GM23338 (cell line): ENCODE data around the gene AZU1. TPM values are rescaled to one million over a fixed set of nuclear protein-coding genes. Genes with fewer than 3 reads are reported as not detected.

Source experiments
- ATAC-seq: fragments of 200-7000 bp; cut with Tn5 transposase; 3 replicates; pipeline ENCODE4 v1.9.1; 2020
- DNase-seq: peaks from one replicate; pipeline ENCODE4 v3.0.0-alpha.2; 2015; ENCODE audit warnings: low spot score
- H2AFZ ChIP-seq: fragments of 200-600 bp; sonication (generic); 2 replicates; pipeline ENCODE4 v1.8.0; 2016; ENCODE audit warnings: antibody characterized with exemption, mild to moderate bottlenecking, moderate library complexity
- H3F3A ChIP-seq: fragments of 200-600 bp; sonication (generic); replicated peaks from 2 replicates; pipeline ENCODE4 v1.8.0; 2017; ENCODE audit warnings: antibody characterized with exemption, mixed run types, low read depth
- H3K27ac ChIP-seq: fragments of 200-600 bp; sonication (generic); 2 replicates; pipeline ENCODE4 v1.6.1; 2016; ENCODE audit warnings: low read depth
- H3K27me3 ChIP-seq: fragments of 200-600 bp; sonication (generic); 2 replicates; pipeline ENCODE4 v1.8.0; 2016; ENCODE audit warnings: mild to moderate bottlenecking, mixed run types, moderate library complexity; ENCODE audit not compliant: insufficient read depth
- H3K36me3 ChIP-seq: fragments of 200-600 bp; sonication (generic); 2 replicates; pipeline ENCODE4 v1.8.0; 2016; ENCODE audit warnings: mild to moderate bottlenecking; ENCODE audit not compliant: insufficient read depth
- H3K4me1 ChIP-seq: fragments of 200-600 bp; sonication (generic); 2 replicates; pipeline ENCODE4 v1.8.0; 2016; ENCODE audit warnings: mild to moderate bottlenecking, moderate library complexity; ENCODE audit not compliant: insufficient read depth
- H3K4me2 ChIP-seq: fragments of 200-600 bp; sonication (generic); 2 replicates; pipeline ENCODE4 v1.7.1; 2017; ENCODE audit warnings: mixed run types
- H3K4me3 ChIP-seq: fragments of 200-600 bp; sonication (generic); 2 replicates; pipeline ENCODE4 v1.6.1; 2016; ENCODE audit warnings: mixed run types
- H3K79me2 ChIP-seq: fragments of 200-600 bp; sonication (generic); replicated peaks from 2 replicates; pipeline ENCODE4 v1.8.0; 2017; ENCODE audit warnings: mild to moderate bottlenecking; ENCODE audit not compliant: insufficient read depth
- H3K9me2 ChIP-seq: fragments of 200-600 bp; sonication (generic); 2 replicates; pipeline ENCODE4 v1.8.0; 2017; ENCODE audit not compliant: insufficient read depth
- H4K20me1 ChIP-seq: fragments of 200-600 bp; sonication (generic); replicated peaks from 2 replicates; pipeline ENCODE4 v1.8.0; 2017; ENCODE audit warnings: mild to moderate bottlenecking; ENCODE audit not compliant: insufficient read depth
- H3K27ac Mint-ChIP-seq: 2 replicates; pipeline ENCODE4 v1.8.0; 2020; ENCODE audit warnings: inconsistent platforms, mild to moderate bottlenecking, moderate library complexity, mixed read lengths
- H3K27me3 Mint-ChIP-seq: 3 replicates; pipeline ENCODE4 v1.8.0; 2022; ENCODE audit warnings: low read depth, mild to moderate bottlenecking, moderate library complexity, mixed read lengths, inconsistent platforms; ENCODE audit not compliant: insufficient read depth, poor library complexity
- H3K36me3 Mint-ChIP-seq: 3 replicates; pipeline ENCODE4 v1.8.0; 2021; ENCODE audit warnings: low read depth, mild to moderate bottlenecking, inconsistent platforms, moderate library complexity, mixed read lengths
- H3K4me1 Mint-ChIP-seq: 3 replicates; pipeline ENCODE4 v1.8.0; 2020; ENCODE audit warnings: mild to moderate bottlenecking, inconsistent platforms, mixed read lengths
- H3K4me3 Mint-ChIP-seq: 3 replicates; pipeline ENCODE4 v1.8.0; 2021; ENCODE audit warnings: moderate library complexity, mild to moderate bottlenecking, inconsistent platforms, mixed read lengths
- H3K9me3 Mint-ChIP-seq: 3 replicates; pipeline ENCODE4 v1.8.0; 2020; ENCODE audit warnings: moderate library complexity, mild to moderate bottlenecking, inconsistent platforms, mixed read lengths
- CREB1 ChIP-seq: fragments of 250-450 bp; sonication (Bioruptor Pico); IDR thresholded peaks from 2 replicates; pipeline ENCODE4 v1.5.0; 2020; ENCODE audit warnings: low read depth, mild to moderate bottlenecking, moderate library complexity
- CTCF ChIP-seq, 2 experiments: fragments of 200-600 bp in 1 of 2; sonication (generic) in 1 of 2; conservative IDR thresholded peaks; 2 replicates each; pipeline versions ENCODE4 v1.5.1 to v1.6.1; 2016 to 2017; ENCODE audit warnings: antibody characterized with exemption in 2 of 2, low read depth in 2 of 2, mild to moderate bottlenecking in 2 of 2, moderate library complexity in 1 of 2
- EZH2 ChIP-seq: fragments of 200-600 bp; sonication (generic); IDR thresholded peaks from one replicate; pipeline ENCODE4 v1.8.0; 2017; ENCODE audit warnings: antibody characterized with exemption, mild to moderate bottlenecking, low read depth; ENCODE audit not compliant: unreplicated experiment
- EZH2phosphoT487 ChIP-seq: fragments of 200-600 bp; sonication (generic); IDR thresholded peaks from one replicate; pipeline ENCODE4 v1.8.1; 2018; ENCODE audit warnings: antibody characterized with exemption; ENCODE audit not compliant: unreplicated experiment
- JUNB ChIP-seq: IDR thresholded peaks from one replicate; pipeline ENCODE4 v1.6.1; 2016; ENCODE audit warnings: antibody characterized with exemption; ENCODE audit not compliant: unreplicated experiment
- POLR2AphosphoS5 ChIP-seq: IDR thresholded peaks from 2 replicates; pipeline ENCODE4 v1.6.1; 2016; ENCODE audit warnings: antibody characterized with exemption, low read depth
- REST ChIP-seq: IDR thresholded peaks from one replicate; pipeline ENCODE4 v1.6.1; 2018; ENCODE audit warnings: antibody characterized with exemption; ENCODE audit not compliant: unreplicated experiment
- STAT1 ChIP-seq: IDR thresholded peaks from one replicate; pipeline ENCODE4 v1.6.1; 2016; ENCODE audit warnings: antibody characterized with exemption; ENCODE audit not compliant: unreplicated experiment
- ZNF331 ChIP-seq: fragments of 250-450 bp; sonication (Bioruptor Pico); IDR thresholded peaks from 2 replicates; pipeline ENCODE4 v1.5.0; 2020; ENCODE audit warnings: low read depth, mild to moderate bottlenecking, moderate library complexity
- polyA plus RNA-seq: library from polyadenylated mRNA; unstranded; fragments of >200 nt; fragmentation: Nextera tagmentation; extraction: Ambion mirVana; gene quantifications from 2 replicates; pipeline ENCODE4 v1.2.1, GENCODE V29; 2016
- total RNA-seq: library from RNA; depleted of rRNA; stranded (reverse); fragments of >200 nt; shearing (Covaris generic); gene quantifications from 2 replicates; pipeline ENCODE4 v1.2.3, GENCODE V29; 2014

Gene AZU1
- total and polyA plus RNA-seq, 2 experiments from 2014 or later = 0.78 to 1.4 TPM

DNA sequence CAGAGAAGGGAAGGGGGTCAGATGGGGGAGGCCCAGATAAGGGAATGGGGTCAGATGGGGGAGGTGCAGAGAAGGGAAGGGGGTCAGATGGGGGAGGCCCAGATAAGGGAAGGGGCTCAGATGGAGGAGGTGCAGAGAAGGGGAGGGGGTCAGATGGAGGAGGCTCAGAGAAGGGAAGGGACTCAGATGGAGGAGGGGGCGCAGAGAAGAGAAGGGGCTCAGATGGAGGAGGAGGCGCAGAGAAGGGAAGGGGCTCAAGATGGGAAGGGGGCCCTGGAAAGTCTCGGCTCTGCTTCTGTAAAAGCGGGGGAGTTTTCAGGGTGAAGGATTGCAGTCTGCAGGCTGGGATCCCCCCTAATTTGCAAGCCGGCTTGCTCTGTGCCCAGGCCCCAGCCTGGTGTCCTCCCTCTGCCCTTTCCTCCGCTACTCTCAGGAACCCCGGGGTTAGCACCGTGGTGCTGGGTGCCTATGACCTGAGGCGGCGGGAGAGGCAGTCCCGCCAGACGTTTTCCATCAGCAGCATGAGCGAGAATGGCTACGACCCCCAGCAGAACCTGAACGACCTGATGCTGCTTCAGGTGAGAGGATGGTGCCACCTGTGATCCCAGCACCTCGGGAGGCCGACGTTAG is 1.6 kb downstream of the AZU1 start (continued):
- TF ChIP-seq CTCF (conservative IDR thresholded peaks at IDR 0.05; ENCODE audit: low read depth in 2 of 2) = no peak
- TF ChIP-seq EZH2 = no peak
- no peak for TF ChIP-seq ZNF331
- no peak for TF ChIP-seq JUNB
- no peak for TF ChIP-seq CREB1
- no peak for TF ChIP-seq EZH2phosphoT487
- no peak for TF ChIP-seq STAT1
- no peak for TF ChIP-seq REST
- no peak for TF ChIP-seq POLR2AphosphoS5

DNA sequence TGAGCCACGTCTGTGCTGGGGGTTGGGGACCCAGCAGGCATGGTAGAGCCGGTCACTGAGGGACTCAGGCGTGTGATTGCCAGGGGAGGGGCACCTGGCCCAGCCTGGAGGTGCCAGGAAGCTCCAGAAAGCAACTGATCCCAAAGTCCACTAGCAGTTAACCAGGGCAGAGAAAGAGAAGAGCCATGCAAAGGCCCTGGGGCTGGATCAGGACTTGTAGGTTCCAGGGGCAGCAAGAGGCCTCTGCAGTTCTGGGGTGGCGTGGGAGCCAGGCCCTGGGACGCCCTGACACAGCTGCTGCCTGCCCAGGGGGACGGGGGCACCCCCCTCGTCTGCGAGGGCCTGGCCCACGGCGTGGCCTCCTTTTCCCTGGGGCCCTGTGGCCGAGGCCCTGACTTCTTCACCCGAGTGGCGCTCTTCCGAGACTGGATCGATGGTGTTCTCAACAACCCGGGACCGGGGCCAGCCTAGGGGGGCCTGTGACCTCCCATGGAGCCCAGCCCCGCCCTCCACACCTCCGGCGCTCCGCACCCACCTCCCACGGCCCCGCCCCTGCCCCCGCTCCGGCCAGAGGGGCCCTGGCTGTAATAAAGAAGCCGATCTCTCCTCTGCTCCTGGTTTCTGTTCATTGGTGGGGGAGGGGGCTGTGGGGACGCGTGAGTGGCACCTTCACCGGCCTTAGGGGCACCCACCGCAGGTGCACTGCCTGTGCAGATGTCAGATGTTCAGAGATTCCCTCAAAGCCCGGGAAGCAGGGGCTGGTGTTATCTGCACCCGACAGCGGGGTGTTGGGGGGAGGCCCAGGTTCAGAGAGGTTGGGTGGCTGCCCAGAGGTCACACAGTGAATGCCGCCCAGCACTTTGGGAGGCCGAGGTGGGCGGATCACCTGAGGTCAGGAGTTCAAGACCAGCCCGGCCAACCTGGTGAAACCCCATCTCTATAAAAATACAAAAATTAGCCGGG is 4.1 kb downstream of the AZU1 start:
- ATAC-seq = no peak
- TF ChIP-seq CREB1 = no peak
- no peak for TF ChIP-seq CTCF (conservative IDR thresholded peaks at IDR 0.05; ENCODE audit: low read depth in 2 of 2)
- no peak for TF ChIP-seq STAT1

More for the DNA sequence above, 4.1 kb downstream of the AZU1 start:
- Mint-ChIP-seq H3K36me3 (no peaks in the 10 kb centered on the region), H3K4me3 (no peak overlapping the region), H3K27me3 (peaks cover 6% of the 10 kb centered on the region), H3K27ac (no peak overlapping the region), H3K9me3 (no peaks in the 10 kb centered on the region), H3K4me1 (no peaks in the 10 kb centered on the region; the same call in 2 of the 3 replicates)
- no peaks in the 10 kb centered on the region for H3K27me3 ChIP-seq
- H3K9me2 ChIP-seq = no peaks in the 10 kb centered on the region
- no peak overlapping the region for H3K27ac ChIP-seq
- H3K36me3 ChIP-seq = no peaks in the 10 kb centered on the region
- no peaks in the 10 kb centered on the region for H3K4me1 ChIP-seq
- DNase-seq = no peak
- H3K4me3 ChIP-seq = no peak overlapping the region
- H3K79me2 ChIP-seq = no peaks in the 10 kb centered on the region
- H4K20me1 ChIP-seq = no peaks in the 10 kb centered on the region
- H3K4me2 ChIP-seq = no peak overlapping the region
- H2AFZ ChIP-seq = no peak overlapping the region
- H3F3A ChIP-seq = no peaks in the 10 kb centered on the region
